IPS-NIHi7 (cell line): ENCODE results near the gene LAMB2.
A peak's percentile ranks its signal among the peaks of the same experiment; 100 is the strongest.

Experiments
- DNase-seq: peaks from one replicate; pipeline ENCODE4 v3.0.0; 2012; ENCODE audit warnings: mixed read lengths; ENCODE audit errors: extremely low spot score

Gene LAMB2

DNA sequence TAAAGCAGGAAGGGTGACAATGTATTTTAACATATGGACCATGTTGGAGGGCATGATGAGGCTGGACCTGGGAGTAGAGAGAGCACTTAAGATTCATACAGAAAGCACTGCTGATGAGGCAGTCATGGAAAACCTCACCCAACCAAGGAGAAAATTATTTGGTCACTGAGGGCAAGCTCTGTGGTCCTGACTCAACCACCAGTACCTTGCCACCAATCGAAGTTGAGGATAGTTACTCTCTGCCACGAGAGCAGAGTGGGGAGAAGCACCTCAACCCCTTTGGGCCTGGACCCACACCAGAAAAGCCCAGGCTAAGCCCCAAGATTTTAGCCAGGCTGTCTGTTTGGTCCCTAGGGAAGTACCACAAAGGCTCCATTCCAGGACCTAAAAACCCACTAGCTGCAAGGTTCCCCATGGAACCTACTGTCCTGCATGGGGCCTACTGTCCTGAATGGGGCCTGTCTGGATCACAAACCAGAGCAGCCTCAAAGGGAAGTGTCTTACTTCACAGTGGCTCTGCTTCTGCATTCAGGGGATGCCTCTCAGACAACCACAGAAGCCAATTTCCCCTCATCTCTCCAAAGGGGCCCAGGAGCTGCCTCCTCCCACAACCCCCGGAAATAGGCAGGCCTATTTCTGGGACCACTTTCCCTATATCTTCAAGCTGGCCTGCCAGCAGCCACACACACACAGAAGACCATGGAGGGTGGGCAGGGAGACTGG, 29.1 kb upstream of the LAMB2 start:
- DNase-seq: no peak

DNA sequence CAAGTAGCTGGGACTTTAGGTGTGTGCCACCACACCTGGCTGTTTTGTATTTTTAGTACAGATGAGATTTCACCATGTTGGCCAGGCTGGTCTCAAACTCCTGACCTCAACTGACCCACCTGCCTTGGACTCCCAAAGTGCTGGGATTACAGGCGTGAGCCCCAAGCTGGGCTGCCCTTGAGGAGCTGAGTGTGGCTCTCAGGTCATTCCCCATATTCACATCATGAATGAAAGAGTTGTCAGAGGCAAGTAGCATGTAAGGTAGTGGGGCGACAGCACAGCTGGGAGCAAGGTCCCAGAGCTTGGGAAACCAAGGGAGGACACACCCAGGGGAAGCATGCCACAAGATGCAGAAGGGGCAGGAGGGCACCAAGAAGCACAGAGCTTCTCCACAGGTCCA, 28.3 kb upstream of the LAMB2 start:
- no peak for DNase-seq

DNA sequence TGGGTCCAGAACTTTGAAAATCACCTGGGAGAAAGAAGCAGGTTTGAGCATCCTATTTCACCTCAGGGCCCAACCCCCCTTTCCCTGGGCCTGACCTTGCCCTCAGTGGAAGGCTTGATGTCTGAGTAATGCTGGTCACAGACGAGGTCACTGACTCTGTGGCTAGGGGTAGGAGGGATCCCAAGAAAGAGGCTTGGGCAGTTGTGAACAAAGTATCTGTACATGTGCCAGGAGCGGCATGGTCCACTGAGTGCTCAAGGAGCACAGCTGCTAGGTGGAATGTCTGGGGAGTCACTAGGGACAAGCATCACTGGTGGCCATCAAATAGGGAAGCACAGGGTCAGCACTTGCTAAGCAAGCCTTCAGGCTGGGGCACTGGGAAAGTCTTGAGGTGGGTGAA, 25.9 kb upstream of the LAMB2 start:
- DNase-seq: no peak

DNA sequence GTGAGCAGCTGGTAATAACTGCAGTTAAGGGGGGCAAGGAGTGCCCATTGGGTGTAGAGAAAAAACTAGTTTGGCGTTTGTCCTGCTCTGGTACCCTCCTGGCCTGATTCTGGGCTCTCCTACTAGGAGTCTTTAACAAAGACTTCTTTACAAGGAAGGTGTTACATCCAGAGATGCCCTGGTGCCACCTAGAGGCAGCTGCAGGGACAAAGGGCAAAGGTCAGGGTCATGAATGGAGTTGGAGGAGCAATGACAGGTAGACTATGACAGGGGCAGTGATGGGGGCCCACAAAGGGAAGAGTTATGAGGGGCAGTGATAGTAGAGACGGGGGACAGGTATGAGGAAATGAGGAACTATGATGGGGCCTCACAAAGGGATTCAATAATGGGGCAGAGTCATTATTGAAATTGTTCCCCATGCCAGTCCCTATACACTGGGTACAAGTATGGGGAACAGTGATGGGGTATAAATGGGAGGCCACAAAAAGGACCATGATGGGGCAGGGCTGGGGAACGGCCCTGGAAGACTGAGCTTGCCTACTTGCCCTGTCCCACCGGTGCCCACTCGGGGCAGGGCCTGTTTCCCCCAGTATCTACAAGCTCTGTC, 25.4 kb upstream of the LAMB2 start:
- peak; percentile 80 for DNase-seq

DNA sequence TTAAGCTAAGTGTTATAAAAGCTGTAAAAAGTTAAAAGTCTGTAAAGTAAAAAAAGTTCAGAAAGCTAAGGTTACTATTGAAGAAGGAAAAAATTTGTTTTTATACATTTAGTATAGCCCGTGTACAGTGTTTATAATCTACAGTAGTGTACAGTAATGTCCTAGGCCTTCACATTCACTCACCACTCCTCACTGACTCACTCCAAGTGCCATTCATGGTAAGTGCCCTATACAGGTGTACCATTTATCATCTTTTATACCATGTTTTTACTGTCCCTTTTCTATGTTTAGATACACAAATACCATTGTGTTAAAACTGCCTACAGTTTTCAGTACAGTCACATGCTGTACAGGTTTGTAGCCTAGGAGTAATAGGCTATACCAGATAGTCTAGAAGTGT, 24.4 kb upstream of the LAMB2 start:
- DNase-seq: no peak

DNA sequence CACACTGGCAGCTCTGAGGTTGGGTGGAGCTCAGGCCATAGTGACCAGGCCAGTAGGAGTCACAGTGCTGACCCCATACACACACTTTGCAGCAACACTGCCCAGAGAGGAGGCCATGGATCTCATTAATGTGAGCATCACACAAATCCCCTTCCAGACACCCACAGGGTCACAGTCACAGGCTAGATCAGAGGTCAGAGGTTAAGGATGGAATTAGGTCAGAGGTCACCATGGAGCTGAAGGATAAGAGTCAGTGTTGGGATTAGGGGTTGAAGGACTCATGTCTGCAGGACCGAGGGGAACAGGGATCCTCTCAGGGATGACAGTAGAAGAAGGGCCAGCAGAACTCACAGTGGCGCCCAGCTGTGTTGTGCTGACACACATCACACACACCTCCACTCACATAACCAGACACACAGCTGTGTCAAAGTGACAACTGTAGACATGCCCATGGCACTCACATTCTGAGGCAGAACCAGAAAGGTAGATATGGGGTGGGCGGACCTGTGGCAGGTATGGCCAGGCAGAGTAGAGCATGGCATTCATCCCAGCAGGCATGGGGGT, 20.6 kb upstream of the LAMB2 start:
- DNase-seq: no peak

DNA sequence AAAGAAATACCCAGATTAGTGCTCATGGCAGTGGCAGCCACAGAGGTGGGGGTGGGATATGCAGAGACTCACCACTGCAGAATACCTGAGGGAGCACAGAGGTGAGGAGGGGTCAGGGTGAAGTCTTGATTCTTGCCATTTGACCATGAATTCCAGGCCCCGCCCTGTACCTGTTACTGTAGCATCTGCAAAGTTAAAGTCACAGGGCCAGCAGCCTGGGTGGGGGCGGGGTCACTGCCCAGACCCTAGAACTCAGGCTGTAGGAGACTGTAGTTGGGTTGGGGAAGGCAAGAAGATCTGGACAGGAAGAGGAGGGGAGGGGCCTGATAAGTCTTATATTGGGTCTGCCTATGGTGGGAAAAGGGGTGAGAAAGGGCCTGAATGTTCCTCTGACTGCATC, 18.8 kb upstream of the LAMB2 start:
- no peak for DNase-seq

DNA sequence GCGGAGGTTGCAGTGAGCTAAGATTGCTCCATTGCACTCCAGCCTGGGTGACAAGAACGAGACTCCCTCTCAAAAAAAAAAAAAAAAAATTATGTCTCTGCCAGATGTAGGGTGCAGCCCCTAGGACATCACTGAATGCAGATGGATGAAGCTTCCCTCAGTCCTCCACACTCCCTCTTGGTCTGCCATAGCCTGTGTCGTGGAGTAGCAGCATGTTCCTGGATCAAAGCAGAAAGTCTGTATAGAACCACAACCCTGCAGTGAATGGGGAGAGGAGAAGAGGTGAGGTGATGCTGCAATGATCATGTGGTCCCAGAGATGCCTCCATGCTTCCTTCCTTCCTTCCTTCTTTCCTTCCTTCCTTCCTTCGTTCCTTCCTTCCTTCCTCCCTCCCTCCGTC, 15.3 kb upstream of the LAMB2 start:
- DNase-seq: no peak

DNA sequence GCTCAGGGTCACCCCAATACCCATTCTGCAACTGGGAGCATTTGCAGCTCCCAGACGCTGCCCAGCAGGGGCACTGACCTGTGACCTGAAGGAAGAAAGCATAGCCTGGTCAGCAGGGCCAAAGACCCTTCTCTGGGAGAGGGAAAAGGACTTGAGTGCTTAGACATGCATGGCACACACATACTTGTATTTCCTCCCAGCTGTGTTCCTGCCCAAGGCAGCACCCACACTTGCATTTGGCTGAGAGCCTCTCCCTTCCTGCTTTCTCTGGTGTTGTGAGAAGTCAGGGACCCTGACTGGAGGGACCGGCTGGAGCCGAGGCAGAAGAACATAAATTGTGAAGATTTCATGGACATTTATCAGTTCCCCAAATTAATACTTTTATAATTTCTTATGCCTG, 7.2 kb upstream of the LAMB2 start:
- DNase-seq: no peak

DNA sequence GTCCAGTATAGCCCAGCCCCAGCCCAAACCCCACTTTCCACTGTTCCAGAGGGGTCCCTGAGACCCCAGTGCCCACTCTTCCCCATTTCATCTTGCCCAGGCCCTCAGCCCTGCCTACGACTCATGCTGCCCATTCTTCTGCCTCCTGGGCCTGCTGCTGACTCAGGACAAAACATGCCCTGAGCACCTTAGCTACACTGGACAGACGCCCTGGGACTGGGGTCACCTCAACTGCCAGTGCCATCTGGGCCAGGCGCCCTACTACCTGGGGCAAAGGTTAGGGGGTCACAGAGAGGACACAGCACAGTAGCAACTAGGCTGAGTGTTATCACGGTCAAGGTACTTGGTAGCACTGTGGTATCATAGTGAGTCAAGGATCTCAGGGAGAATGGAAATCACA, 2.6 kb upstream of the LAMB2 start:
- DNase-seq: no peak

DNA sequence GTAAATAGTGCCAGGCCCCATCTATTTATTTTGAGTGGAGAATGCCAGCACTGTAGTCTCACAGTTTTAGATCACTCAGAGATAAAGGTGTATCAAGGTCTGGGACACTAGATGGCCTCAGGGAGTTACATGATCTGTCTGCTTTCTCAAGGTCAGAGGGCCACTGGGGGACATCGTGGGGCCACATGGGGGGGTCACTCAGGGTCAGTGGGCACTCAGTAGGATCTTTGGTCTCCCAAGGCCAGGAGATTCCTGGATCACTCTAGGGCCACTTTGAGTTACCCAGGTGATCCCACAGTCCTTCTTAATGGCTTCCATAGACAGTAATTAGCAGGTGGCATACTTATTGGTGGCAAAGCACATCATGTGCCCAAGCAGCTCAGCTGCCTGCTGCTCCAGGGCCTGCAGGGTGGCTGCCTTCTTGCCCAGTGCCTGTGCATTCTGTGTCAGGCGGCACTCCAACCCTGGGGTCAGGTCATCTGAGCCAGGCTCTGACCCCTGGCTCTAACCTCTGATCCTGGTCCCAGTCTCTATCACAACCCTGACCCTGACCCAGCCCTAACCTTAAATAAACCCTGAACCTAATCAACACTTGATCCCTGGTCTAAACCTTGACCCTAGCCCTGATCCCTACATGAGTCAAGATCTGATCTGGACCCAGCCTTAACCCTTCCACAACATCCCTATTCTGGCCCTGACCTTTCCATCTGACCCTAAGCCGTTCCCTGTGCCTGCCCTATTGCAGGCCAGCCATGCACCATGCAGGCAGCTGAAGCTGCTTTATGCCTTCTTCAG, 1.8 kb upstream of the LAMB2 start:
- DNase-seq: peak; percentile 29

DNA sequence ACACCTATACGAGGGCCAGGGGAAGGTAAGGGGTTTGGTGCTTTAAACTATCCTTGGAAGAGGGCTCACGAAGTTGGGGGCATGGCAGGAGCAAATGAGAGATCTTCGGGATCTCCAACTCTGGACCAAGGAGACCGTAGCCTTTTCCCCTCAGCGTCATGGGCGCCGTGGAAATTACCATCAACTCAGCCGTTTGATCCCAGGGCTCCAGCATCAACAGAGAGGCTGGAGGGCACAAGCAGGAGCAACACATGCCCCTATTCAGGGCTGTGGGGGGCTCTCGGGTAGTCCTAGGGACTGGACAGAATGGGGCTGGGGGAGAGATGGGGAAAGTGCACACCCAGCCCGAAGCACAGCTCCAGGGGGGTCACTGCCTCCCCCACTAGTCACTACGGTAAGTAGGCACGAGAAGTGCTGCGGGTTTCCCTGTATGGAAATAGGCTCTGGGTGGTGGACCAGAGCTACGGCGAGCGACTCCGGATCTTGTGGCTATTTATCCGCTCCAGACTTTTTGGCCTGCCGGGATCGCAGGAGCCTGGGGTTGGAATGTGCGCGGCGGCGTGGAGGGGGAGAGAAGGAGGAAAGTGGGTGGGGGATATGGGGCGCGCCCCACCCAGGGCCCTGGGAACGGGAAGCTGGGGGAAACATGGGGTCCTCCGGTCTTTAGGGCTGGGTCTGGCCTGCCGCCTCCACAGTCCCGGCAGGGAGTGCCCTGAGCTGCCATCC, 539 bp upstream of the LAMB2 start:
- DNase-seq: peak; percentile 92

DNA sequence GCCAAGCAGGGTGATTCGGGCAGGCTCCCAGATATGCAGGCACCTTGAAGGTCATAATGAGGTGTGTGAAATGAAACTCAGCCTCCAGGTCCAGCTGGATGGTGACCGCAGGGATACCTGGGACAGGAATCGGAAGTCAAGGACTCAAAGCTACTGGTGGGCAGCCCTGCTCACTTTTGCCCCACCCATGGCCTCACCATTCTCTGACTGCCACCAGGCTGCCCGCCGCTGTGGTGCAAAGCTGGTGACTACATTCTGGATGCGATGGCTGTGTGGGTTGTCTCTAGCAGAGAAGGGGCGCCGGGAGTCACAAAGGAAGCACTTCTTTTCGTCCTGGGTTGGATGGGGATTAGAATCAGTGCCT, 795 bp downstream of the LAMB2 start:
- DNase-seq: no peak

DNA sequence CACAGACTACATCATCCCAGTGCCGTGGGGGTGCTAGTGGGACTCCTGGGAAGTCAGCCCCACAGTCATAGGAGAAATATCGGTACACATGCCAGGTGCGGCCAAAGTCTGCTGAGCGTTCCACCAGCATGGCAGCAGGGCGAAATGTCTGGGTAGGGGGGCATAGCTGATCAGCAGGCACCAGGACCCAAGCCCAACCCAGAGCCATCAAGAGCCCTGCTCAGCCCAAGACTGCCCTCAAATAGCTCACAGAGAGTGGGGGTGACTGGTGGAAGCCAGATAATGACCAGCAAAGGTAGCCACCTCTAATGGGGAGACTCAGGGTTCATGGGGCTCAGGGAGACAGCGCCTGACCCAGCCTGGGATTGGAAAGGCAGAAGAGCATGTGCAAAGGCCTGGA, 1.3 kb downstream of the LAMB2 start:
- DNase-seq: no peak

DNA sequence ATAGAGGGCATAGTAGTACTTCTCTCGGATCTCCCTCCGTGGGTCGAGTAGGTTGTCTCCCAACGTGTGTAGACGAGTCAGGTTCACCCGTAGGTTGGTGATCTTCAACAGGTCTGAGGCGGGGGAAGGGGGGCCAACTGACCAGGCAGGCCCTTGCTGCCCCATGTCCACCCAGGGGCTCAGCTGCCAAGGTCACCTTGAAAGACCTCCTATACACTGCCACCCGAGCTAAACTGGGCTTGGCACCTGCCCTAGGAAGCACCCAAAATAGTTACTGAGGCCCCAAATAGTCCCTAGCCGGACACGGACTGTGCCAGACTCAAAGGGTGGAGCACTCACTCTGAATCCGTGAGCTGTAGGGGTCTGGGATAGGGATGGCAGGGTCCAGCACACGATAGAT, 1.8 kb downstream of the LAMB2 start:
- no peak for DNase-seq

DNA sequence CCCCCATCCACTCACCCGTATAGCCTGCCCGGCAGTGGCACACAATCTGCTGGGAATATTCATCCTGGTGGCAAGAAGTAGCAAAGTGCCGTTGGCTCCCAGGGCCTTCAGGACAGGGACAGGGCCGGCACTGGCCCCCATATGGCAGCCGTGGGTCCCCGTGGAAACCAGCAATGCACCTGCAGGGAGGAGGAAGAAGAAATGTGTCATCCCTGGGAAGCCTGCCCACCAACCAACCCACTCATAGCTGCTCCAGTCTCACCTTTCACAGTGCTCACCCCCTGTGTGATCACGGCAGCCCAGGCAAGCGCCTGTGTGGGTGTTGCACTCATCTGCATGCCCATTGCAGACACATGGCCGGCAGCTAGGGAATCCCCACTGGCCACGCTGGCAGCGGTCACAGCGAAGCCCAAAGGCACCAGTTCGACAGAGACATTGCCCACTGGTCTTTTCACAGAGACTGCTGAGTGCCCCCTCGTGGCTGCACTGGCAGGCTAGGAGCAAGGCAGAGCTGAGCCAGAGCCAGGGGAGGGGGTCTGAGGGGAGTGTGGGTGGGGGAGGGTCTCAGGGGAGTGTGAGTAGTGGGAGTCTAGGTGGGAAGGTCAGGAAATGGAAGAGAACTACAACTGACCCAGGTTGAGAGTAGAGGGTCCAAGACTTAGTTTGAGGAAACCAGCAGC, 7.7 kb downstream of the LAMB2 start:
- DNase-seq: peak; percentile 18

DNA sequence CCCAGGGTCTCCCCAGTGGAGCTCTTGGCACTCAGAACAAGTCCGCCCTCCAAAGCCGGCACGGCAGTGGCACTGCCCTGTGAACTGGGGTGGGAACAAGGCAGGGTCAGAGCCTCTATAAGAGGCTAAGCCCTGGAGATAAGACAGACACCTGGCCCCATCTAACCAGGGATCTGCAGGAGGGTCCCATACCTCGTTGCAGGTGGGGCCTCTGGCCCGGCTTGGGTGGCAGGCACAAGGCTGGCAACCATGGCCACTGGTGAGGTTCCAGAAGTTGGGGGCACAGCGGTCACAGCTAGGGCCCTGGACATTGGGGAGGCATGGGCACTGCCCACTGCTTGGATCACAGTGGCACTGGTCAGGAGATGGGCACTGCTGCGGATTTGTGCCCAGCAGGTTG, 8.6 kb downstream of the LAMB2 start:
- no peak for DNase-seq

DNA sequence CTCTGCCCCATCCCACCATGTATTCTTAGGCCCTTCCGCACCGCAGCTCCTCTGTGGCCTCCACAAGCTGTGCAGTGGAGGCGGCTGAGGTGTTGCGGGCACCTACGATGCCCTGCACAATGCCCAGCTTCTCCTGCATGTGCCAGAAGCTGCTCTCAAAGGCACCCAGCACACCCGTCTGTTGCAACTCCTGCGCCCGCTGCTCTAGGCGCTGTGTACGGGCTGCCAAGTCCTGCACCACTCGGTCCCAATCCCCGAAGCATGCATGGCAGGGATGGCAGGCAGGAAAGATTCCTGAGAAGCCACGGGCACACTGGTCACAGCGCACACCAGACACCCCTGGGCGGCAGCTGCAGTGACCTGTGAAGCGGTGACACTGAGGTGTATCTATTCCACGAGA, 9.2 kb downstream of the LAMB2 start:
- DNase-seq: no peak

DNA sequence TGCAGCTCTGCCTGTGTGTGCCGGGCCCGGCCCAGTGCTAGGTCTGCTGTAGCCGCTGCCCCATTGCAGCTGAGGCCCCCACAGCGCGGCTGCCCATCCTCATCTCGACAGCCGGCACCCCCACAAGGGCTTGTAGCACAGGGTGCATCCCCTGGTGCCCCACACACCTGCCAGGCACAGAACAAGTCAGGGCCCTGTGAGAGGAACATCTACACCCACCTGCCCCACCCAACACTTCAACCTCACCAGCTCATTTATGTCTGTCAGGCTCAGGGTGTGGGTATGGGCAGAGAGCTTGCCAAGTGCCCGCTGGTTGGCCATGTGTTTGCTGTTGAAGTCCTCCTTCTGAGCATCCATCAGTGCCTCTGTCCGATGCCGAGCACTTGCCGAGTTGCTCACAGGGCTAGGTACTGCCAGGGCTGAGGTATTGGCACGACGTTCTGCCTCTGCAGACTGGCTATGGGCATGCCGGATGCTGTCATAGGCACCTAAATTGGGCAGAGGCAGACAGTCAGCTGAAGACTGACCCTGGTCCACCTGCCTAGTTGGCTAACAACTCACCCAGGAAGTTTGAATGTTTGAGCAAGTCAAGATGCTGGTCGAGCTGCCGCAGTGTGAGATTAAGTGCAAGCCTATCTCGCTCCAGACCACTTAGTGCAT, 9.8 kb downstream of the LAMB2 start:
- no peak for DNase-seq

DNA sequence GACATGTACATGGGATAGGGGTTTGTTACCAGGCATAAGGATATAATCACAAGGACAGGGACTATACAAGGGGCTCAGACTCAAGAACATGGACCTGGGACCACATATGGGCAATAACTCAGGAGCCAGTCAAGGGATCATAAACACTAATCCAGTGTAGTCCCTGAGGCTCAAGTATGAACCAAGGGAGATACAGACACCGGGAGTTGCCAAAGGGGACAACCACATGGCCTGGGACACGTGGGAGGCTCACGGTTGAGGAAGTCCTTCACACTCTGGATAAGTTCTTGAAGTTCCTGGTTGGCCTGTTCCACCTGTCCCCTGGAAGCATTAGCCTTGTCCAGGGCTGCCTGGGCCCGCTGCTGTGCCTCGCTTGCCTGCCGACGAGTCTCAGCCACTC, 10.4 kb downstream of the LAMB2 start:
- no peak for DNase-seq

DNA sequence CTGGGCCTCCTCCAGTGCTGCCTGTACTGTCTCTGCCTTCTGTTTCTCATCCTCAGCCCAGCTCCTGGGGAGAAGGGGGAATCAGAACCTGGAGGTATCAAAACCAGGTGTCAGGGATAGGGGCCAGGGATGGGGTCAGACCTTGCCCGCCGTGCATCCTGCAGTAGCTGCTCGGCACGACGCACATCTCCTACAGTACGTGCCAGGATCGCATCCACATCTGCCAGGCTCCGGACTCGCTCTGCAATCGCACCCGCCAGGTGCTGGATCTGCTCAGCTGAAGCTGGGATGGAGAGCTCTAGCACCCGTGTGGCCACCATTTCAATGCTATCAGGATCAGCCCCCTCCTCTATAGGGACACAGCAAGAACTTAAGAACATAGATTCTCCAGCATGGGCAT, 10.8 kb downstream of the LAMB2 start:
- DNase-seq: no peak
